Measurements from ENCODE around the gene PCCB.
"Not testable (repeated sequence)": the region's sequence is repeated elsewhere in the genome, so short reads cannot be mapped to it uniquely, and the experiment has no call there.

Gene PCCB

GRCh38 chr3:136261826-136262225 is 11.7 kb downstream of the PCCB start:
- no peak for DNase-seq (ENCODE audit: extremely low read depth in 1 of 2, low read depth in 1 of 2)

- no peak for DNase-seq (ENCODE audit: extremely low read depth in 1 of 2, low read depth in 1 of 2)
Measured at GRCh38 chr3:136262559-136262958, 12.4 kb downstream of the PCCB start.

GRCh38 chr3:136263251-136263650 is 13.1 kb downstream of the PCCB start:
- DNase-seq (ENCODE audit: extremely low read depth in 1 of 2, low read depth in 1 of 2): no peak

GRCh38 chr3:136266468-136267125 is 16.5 kb downstream of the PCCB start:
- DNase-seq (ENCODE audit: extremely low read depth in 1 of 2, low read depth in 1 of 2): not testable (repeated sequence)

GRCh38 chr3:136267235-136267634 is 17.1 kb downstream of the PCCB start:
- DNase-seq (ENCODE audit: extremely low read depth in 1 of 2, low read depth in 1 of 2): no peak

- no peak for DNase-seq (ENCODE audit: extremely low read depth in 1 of 2, low read depth in 1 of 2)
Measured at GRCh38 chr3:136270179-136270578, 20.0 kb downstream of the PCCB start.

- not testable (repeated sequence) for DNase-seq (ENCODE audit: extremely low read depth in 1 of 2, low read depth in 1 of 2)
Measured at GRCh38 chr3:136271626-136272025, 21.5 kb downstream of the PCCB start.

GRCh38 chr3:136276049-136276755 is 26.1 kb downstream of the PCCB start:
- no peak for DNase-seq (ENCODE audit: extremely low read depth in 1 of 2, low read depth in 1 of 2)

- no peak for DNase-seq (ENCODE audit: extremely low read depth in 1 of 2, low read depth in 1 of 2)
Measured at GRCh38 chr3:136277115-136277514, 27.0 kb downstream of the PCCB start.

- DNase-seq (ENCODE audit: extremely low read depth in 1 of 2, low read depth in 1 of 2): no peak
Measured at GRCh38 chr3:136277634-136278033, 27.5 kb downstream of the PCCB start.

- no peak for DNase-seq (ENCODE audit: extremely low read depth in 1 of 2, low read depth in 1 of 2)
Measured at GRCh38 chr3:136279092-136279491, 29.0 kb downstream of the PCCB start.

- DNase-seq (ENCODE audit: extremely low read depth in 1 of 2, low read depth in 1 of 2): no peak
Measured at GRCh38 chr3:136280961-136281360, 30.8 kb downstream of the PCCB start.

GRCh38 chr3:136281966-136282520 is 31.9 kb downstream of the PCCB start:
- DNase-seq (ENCODE audit: extremely low read depth in 1 of 2, low read depth in 1 of 2): no peak

- DNase-seq (ENCODE audit: extremely low read depth in 1 of 2, low read depth in 1 of 2): no peak
Measured at GRCh38 chr3:136283627-136284026, 33.5 kb downstream of the PCCB start.

- no peak for DNase-seq (ENCODE audit: extremely low read depth in 1 of 2, low read depth in 1 of 2)
Measured at GRCh38 chr3:136291302-136291701, 41.2 kb downstream of the PCCB start.

- no peak for DNase-seq (ENCODE audit: extremely low read depth in 1 of 2, low read depth in 1 of 2)
Measured at GRCh38 chr3:136292500-136292899, 42.4 kb downstream of the PCCB start.

GRCh38 chr3:136293279-136293678 is 43.1 kb downstream of the PCCB start:
- no peak for DNase-seq (ENCODE audit: extremely low read depth in 1 of 2, low read depth in 1 of 2)

GRCh38 chr3:136294176-136294575 is 44.0 kb downstream of the PCCB start:
- DNase-seq (ENCODE audit: extremely low read depth in 1 of 2, low read depth in 1 of 2): no peak

GRCh38 chr3:136296960-136297359 is 46.8 kb downstream of the PCCB start:
- DNase-seq (ENCODE audit: extremely low read depth in 1 of 2, low read depth in 1 of 2): no peak

- DNase-seq (ENCODE audit: extremely low read depth in 1 of 2, low read depth in 1 of 2): no peak
Measured at GRCh38 chr3:136297826-136298225, 47.7 kb downstream of the PCCB start.

GRCh38 chr3:136300444-136300843 is 50.3 kb downstream of the PCCB start:
- no peak for DNase-seq (ENCODE audit: extremely low read depth in 1 of 2, low read depth in 1 of 2)

- DNase-seq (ENCODE audit: extremely low read depth in 1 of 2, low read depth in 1 of 2): no peak
Measured at GRCh38 chr3:136305879-136306278, 55.7 kb downstream of the PCCB start.

All from stimulated activated CD8-positive, alpha-beta memory T cell treated with anti-CD3 and anti-CD28 coated beads, Interleukin-7, amount 100 ng/mL, for 48 hours (primary cell).